AG04449 (cell line): Measurements from ENCODE around the gene SLC27A4.
A peak's percentile ranks its signal among the peaks of the same experiment; 100 is the strongest.

Source experiments
- CTCF ChIA-PET: fragments of 350-600 bp; formaldehyde crosslinking; extraction: SDS; loops from one replicate; lab custom pipeline; 2021; ENCODE audit warnings: antibody characterized with exemption; lab: Yijun Ruan, JAX
- POLR2A ChIA-PET: fragments of 400-600, 350-600 bp; formaldehyde crosslinking; extraction: SDS; loops from one replicate; lab custom pipeline; 2020; ENCODE audit warnings: antibody characterized with exemption, inconsistent platforms; lab: Yijun Ruan, JAX
- DNase-seq: peaks from one replicate; pipeline ENCODE4 v3.0.0-alpha.2; 2010; ENCODE audit warnings: low read depth, low spot score
- H3K4me3 ChIP-seq: 2 replicates; pipeline ENCODE4 v1.5.1; 2011; ENCODE audit warnings: low read depth, mild to moderate bottlenecking, control low read depth, low read length
- CTCF ChIP-seq: IDR thresholded peaks from one replicate; pipeline ENCODE4 v1.5.1; 2011; ENCODE audit warnings: mild to moderate bottlenecking, moderate library complexity, low read length, control low read depth, inconsistent platforms; ENCODE audit not compliant: insufficient read depth; ENCODE audit errors: missing control alignments

SLC27A4 gene

GRCh38 chr9:128341435-128341849, 1.1 kb downstream of the SLC27A4 start:
- no peak for DNase-seq
- POLR2A ChIA-PET, result interaction anchor here (0.7 to 1.1 kb wide), 3 partner anchors 16 to 42 kb away, joined by 3 to 4 read pairs (median 4); partner anchors contain the start of gene URM1
- peak overlapping the region; percentile 82 for H3K4me3 ChIP-seq
- peak; percentile 79 for TF ChIP-seq CTCF
- CTCF ChIA-PET, result interaction anchor here (0.8 to 6.9 kb wide), 21 partner anchors 9 to 150 kb away, joined by 3 to 79 read pairs (median 6); partner anchors contain the start of genes CERCAM, CIZ1 and URM1

- ChIA-PET CTCF (interaction anchor here (0.7 to 6.9 kb wide), 6 partner anchors 13 to 96 kb away, joined by 3 to 79 read pairs (median 3); no protein-coding TSS in a partner anchor), POLR2A (interaction anchor here (1.0 kb wide), 1 partner anchor 22 kb away, joined by 3 read pairs; no protein-coding TSS in a partner anchor)
- no peak overlapping the region for H3K4me3 ChIP-seq
- no peak for TF ChIP-seq CTCF
- DNase-seq, result no peak
Measured at GRCh38 chr9:128342971-128343680, 2.8 kb downstream of the SLC27A4 start.

- no peak overlapping the region for H3K4me3 ChIP-seq
- POLR2A ChIA-PET, result interaction anchor here (0.6 to 1.0 kb wide), 2 partner anchors 21 to 27 kb away, joined by 3 read pairs; no protein-coding TSS in a partner anchor
- TF ChIP-seq CTCF, result no peak
- CTCF ChIA-PET, result interaction anchor here (0.8 to 6.9 kb wide), 7 partner anchors 8 to 95 kb away, joined by 3 to 79 read pairs (median 3); no protein-coding TSS in a partner anchor
- no peak for DNase-seq
Measured at GRCh38 chr9:128343855-128344254, 3.5 kb downstream of the SLC27A4 start.

GRCh38 chr9:128344931-128345605, 4.7 kb downstream of the SLC27A4 start:
- no peak for TF ChIP-seq CTCF
- DNase-seq, result no peak
- H3K4me3 ChIP-seq, result no peak overlapping the region
- ChIA-PET POLR2A (no interaction called here), CTCF (interaction anchor here (0.8 to 6.9 kb wide), 6 partner anchors 9 to 48 kb away, joined by 3 to 79 read pairs (median 4); no protein-coding TSS in a partner anchor)

GRCh38 chr9:128349125-128349524, 8.8 kb downstream of the SLC27A4 start:
- POLR2A ChIA-PET, result no interaction called here
- no peak for DNase-seq
- CTCF ChIA-PET, result interaction anchor here (1.1 to 5.1 kb wide), 4 partner anchors 7 to 52 kb away, joined by 3 to 28 read pairs (median 14); no protein-coding TSS in a partner anchor
- H3K4me3 ChIP-seq, result no peak overlapping the region
- TF ChIP-seq CTCF, result no peak
